NCI-H446 (cell line): ENCODE data around the gene PSMD6.

Experiments used
- DNase-seq, 2 experiments: peaks; one replicate each; lab custom pipeline; 2025; lab: John Stamatoyannopoulos, UW

The PSMD6 gene

DNA sequence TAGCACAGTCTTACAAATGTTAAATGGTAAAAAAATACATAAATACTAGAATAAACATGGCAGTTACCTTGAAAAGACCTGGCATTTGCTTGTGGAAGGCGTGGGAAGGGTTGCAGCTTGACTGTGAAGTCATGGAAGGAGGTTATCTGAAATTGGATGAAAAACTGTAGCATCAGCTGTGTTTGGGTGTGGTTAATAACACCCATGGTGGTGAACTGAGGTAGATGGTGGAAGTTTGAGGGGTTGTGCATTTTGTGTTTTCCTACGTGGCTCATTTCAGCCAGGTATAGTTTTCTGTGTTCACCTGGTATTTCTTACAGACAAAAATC, 46.5 kb downstream of the PSMD6 start:
- no peak for DNase-seq

DNA sequence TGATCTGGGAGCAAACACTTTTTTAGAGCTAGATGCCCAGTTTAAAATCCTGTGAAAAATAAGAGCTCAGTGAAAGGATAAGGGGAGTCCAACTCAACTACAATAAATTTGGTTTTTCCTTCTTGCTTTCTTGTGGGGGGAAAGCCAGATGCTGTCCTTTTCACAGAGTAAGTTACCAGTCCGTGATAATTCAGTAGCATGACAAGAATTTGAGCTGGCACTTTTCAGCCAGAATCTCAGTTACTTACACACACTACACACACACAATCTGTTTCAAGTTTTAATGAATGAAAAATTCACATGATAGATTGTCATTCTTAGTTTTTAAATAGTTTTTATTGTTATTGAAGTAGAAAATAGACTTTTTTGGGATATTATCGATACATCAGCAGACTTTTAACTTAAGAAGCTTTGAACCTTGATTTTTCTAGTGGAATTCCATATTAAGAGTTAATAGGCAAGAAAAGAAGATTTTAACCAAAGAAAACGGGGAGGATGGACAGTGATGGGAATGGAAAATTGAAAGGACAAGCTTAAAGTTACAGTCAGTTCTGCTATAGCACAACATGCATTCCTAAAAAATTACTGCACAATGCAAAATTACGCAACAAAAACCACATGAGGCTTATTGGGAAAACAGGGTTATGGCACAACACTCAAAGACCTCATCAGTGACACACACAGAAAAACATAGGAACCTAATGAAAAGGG, 47.0 kb downstream of the PSMD6 start:
- DNase-seq: no peak

DNA sequence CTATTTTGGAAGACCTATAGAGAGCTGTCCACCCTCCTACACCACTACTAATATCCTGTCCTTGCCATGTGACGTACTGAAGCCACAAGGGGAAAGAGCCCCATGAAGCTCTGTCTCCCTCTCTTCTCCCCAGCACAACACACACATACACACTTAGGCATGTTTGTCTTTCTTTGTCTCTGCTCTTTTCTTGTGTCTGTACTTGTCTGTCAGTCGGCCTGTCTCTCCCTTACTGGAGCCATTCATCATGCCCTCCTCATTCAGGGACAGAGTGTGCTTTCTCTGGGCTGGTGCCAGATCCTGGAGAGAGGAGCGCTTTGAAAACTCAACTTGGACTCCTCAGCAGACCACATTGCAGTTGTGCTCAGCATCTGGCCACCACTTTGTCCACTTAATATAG, 47.6 kb downstream of the PSMD6 start:
- DNase-seq: peak; percentile 35 to 55

DNA sequence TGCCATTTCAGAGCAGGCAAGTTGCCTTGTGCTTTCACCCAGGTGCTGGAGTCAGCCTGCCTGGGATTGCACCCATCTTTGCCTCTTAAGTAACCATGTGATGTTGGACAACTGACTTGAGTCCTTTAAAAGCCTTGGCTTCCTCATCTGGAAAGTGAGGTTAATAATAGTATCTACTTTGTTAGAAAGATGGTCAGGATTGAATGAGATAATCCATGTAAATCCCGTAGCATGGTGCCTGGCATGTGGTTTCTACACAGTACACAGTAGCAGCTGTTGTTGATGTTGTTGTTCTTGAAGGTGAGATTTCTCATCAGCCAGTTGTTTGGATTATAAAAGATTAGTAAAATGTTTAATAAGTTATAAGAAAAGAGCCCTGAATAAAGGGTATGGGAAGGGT, 48.8 kb downstream of the PSMD6 start:
- DNase-seq: no peak

DNA sequence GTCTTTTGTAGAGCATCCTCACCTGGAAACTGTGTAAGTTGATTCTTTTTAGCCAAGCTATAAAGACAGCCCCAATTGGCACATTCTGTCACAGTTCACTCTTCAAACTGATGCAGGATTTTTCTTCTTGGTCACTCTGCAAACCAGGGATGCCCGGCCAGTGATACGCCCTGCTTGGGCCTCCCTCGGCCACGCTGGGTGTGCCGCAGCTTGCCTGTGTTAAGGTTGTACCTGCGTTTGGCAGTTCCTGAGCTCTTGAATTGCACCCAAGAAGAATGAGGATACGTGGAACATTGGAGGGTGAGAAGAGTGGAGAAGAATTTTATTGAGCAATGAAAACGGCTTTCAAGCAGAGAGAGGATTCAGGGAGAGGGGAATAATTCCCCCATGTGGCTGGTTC, 49.9 kb downstream of the PSMD6 start:
- no peak for DNase-seq

DNA sequence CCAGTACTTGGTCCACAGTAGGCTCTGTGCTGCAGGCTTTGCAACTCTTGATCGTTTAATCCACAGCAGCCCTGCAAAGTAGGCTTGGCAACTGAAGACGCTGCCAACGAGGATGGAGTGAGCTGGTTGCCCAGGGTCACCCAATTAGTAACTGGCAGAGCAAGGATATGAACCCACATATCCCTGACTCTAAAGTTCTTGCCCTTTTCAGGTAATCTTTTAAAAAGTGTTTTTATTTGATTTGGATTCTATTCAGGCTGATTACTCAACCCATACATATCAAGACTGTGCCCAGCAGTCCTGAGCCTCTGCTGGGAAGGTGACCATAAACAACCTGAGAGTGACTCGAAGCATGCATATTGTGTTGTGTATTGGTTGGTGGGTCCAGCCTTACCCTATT, 50.3 kb downstream of the PSMD6 start:
- no peak for DNase-seq

DNA sequence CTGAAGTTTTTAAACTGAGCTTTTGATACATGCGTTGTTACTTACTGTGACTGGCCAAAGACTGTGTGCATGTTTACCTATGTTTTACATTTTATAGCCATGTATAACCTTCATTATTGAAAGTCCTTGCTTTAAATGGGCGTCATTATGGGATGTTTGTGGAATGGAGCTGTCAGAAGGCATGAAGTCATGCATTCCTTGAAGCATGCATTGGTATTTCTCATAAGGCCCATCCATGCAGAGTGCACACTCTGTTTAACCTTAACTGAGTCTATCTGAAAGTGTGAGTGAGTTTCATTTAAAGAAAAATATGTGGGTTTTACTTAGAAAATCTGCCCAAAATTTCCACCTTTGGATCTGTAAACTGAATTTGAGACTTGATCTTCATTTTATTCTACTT, 51.1 kb downstream of the PSMD6 start:
- DNase-seq: no peak

DNA sequence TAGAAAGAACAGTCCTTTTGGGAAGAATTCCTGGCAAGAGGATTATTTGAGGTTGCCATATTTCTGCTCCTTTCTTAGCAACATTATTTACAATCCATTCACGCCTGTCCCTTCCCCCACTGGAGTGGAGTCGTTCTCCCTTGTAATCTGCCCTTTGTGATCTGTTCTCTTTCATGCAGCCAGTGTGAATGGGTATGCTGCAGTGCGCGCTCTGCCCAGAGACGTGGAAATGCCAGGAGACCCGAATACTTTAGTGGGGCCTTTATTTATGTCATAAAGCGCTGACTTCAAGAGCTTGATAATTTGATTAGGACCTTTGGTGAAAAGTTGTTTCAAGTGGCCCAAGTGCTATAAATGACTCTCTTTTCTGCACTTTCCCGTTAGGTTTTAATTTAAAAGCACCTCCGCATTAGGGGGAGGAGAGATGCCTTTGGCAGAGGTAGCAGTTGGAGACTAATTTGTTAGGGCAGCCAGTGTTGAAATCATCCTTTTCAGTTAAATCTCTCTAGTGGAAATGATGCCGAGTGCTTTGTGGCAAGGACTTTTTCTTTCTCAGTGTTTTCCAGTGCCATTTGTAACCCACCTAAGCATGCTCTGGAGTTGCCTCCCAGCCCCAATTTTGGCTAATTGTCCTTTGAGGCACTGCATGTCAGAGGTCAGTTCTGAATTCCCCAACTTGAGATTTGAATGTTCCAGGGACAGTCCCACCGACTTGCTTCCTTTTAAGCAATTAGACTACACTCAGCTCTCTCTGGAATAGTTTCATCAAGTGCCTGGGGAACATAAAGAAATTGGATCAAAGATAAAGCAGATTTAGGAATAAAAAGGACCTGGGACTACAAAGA, 52.4 kb downstream of the PSMD6 start:
- DNase-seq: peak; percentile 9 to 20

DNA sequence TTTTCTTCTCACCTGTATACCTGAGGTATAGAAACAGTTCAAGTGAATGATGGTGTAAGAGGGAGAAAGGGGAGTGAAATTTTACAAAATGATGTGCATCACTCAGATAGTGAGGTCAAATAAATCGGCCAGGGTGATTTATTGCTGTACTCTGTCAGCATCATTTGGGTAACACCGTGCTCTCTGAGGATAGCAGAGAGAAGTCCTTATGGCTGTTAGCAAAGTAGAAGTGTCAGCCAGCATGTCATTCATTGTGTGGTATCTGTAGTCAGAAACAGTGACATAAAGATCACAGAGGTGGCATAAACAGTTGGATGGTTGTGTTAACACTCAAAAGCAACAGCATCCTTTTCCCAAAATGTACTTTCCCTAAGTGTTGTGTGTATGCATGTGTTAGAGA, 53.4 kb downstream of the PSMD6 start:
- DNase-seq: no peak

DNA sequence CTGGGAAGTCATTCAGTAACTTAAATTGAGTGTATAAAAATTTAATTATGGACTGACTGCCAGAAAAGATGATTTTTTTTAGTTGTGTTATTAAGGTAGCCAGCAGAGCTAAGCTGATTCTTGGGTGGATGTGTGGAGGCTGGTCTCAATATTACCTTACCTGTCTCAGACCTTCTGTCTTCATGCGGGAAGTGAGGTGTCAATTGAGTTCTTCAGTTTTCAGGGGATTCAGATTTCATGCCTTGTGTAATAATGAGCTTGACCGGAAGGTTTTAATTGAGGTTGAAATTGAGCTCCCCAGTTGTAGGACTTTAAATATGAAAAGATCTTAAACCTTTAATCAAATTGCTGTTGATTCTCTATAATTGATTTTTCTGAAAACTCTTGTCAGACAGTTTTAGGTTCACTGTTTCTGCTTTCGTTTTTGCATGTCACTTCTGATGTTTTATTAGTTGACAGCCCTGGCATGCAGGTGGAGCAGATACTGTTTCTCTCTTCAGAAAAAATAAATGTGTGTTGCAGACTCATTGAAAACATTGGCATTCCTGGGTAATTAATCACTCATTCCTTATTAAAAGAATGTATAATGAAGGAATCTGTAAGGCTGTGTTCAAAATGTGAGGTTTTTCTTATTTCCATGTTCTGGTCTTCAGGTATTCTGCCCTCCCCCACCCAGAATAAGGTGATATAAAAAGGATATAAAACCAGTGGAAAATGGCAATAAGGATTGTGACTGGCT, 54.5 kb downstream of the PSMD6 start:
- DNase-seq: no peak

DNA sequence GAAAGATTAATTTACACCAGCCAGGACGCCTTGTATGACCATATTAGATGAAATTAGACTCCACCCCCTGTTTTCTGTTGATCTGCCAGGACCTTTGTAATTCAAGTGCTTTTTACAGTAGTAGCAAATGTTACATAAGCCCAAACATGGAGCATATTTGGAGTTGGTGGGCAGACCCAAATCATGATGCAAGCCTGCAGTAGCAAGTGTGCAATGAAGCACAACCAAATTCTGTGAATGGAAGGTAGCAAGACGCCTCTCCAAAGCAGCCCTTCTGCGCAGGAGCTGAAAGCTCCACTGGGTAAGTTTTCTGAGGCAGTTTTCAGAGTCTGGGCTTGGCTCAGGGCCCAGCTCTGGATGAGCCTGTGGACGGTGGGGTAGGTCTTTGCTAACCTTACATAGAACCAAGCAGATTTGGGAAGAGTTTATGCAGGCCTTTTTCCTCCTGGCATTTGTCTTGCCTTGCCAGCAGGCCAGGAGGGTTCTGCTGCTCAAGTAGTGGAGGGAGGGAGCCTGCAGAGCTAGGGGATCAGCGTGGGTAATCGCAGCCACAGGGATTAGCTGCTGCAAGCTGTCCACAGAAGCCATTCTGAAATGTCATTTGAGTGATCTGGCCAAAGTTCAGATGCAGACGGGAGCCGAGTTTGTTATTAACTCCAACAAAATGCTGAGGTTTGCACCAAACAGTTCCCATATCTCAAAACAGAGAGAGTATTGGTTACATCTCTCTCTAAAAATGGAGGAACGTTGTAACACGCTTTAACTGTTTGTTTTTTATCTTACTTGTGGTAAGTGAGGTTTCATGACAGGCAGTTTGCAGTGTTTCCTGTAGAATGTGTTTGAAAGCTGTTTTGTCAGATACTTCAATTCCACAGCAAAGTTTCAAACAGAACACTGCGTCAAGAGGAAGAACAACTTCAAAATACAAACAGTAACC, 55.4 kb downstream of the PSMD6 start:
- DNase-seq: peak; percentile 61 to 81

DNA sequence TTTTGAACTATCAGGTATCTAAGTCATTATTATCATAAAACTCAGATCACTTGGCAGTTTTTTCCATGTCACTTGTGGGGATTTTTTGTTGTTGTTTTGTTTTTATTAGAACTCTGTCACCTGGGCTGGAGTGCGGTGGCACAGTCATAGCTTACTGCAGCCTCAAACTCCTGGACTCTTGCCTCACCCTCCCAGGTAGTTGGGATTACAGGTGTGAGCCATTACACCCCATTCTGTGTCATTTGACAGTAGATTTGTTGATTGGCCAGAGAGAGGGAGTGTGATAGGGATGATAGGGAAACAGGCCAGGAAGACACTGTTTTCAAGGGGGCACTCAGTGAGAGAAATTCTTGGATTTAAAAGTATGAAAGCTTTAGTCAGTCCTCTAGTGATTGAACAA, 56.4 kb downstream of the PSMD6 start:
- DNase-seq: no peak

DNA sequence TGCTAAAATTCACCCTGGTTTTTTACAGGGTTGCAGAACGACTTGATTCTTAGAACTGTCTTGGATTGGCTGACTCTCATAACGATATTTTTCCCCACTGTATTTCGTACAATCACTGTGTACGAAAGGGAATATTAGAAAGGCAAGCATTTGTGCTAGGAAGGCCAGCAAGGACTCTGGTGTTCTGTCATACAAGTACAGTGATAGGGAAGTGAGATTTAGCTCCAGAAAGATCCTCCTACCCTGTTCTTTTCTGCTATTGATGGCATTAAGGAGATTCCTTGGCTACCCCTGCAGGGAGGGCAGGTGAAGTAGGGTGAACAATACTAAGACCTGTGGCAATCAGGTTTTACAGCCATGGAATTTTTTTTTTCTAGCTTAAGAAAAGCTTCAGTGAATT, 57.3 kb downstream of the PSMD6 start:
- DNase-seq: no peak

DNA sequence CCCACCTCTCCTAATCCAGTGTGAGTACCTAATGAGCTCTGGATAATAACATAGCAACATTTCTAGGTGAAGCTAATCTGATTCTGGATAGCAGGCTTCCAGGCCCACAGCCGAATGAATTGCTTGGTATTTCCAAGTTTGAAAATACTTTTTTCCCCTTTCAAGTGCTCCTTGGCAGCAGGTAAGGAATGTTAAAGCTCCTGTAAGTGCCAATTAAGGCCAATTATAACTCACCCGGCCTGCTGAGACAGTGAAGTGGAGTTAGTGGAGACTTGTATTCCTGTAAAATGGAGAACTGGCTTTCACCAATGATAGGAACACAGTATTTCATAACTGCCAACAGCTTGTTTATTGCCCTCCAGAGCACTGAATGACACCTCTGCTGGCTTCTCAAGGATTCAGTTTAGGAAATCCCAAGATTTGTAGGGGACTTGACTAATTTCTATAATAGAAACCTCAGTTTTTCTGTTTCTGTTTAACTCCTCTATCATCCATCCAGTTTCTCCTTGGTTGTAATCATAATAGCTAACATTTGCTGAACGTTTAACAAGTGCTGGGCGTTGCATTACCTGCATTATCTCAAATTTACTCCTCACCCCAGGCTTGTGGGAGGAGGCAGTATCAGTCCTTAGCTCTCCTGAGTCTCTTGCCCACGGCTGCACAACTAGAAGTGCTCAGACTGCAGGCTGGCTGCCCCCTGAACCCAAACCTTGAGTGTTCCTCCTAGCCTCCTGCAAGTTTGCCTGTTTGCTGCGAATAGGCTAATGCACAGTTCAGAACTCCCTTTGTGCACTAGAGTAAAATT, 58.4 kb downstream of the PSMD6 start:
- no peak for DNase-seq

DNA sequence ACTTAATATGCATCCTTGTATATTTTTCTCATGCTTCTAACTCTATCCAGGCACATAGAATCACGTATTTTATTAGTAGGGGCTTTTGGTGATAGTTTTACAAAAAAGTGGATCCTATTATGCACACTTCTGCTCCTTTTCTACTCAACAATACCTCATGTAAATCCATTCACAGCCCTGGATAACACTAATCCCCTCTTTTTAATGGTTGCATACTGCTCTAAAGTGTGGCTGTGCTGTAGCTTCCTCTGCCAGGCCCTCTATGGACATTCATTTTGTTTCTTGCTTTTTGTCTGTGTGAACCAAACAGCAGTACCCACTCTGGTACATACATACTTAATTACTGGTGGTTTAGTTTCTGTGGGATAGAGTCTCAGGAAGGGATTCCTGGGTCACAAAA, 59.8 kb downstream of the PSMD6 start:
- no peak for DNase-seq

DNA sequence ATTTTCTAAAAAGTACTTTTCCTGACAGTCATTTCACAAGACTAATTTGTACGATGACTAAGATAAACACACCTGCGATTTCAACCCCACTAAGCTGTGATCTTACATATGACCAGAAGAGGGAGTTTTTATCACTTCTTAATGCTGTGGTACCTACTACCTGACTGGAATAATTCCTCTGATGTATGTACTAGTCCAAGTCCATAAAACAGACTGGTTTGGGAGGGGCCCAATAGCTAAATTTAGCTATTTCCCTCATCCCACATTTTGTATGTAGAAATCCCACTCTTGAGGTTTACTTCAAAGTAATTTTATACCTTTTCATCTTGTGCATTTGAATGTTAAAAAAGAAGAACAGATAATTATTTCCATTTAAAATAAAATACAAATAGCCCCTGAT, 61.4 kb downstream of the PSMD6 start:
- DNase-seq: peak in 1 of 2 experiments; percentile 4
